ENCODE results near the gene JCHAIN.
"Not testable (repeated sequence)": the region's sequence is repeated elsewhere in the genome, so short reads cannot be mapped to it uniquely, and the experiment has no call there.

Gene JCHAIN

GRCh38 chr4:70666369-70666768 lies at the start of gene JCHAIN:
Gene JCHAIN (minus strand): TSS chr4:70666508. CDS start chr4:70666490, 18 bp downstream.
- no peak for DNase-seq

GRCh38 chr4:70715097-70715496 lies 48.8 kb upstream of the JCHAIN start:
- no peak for DNase-seq

DNA sequence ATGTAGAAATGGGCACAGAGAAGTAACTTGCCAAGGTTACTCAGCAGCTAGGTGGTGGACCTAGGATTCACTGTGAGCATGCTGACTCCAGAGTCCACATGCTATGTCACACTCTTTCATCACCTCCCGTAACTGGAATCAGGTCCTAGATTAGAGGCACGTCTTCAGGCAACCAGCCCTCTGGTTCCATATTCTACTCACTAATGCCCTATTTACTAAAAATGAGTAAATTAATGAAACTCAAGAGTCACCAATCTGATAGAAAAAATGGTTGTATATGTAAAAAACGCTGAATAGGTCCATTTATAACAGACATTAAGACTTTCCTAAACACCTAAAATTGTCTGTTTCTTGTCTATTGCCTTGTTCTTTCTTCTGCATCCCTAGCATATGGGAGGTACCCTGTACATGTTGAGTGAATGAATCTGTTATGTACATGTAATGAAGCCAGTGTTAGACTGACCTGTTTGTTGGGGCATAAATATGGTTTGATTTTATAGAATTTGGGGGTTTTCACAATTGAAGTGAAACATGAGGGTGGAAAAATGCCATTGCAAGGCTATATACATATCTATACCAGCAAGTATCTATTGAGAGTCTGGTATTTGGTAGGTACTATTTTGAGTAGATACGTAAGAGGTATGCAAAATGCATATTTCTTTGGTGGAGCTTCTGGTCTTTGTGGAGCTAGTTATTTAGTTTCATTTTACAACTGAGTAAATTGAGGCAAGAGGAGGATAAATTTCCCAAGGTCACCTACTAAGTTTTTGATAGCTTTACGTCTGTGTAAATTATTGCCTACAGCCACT lies 48.0 kb upstream of the JCHAIN start:
- DNase-seq: no peak

GRCh38 chr4:70713453-70714078 lies 47.3 kb upstream of the JCHAIN start:
- no peak for DNase-seq

DNA sequence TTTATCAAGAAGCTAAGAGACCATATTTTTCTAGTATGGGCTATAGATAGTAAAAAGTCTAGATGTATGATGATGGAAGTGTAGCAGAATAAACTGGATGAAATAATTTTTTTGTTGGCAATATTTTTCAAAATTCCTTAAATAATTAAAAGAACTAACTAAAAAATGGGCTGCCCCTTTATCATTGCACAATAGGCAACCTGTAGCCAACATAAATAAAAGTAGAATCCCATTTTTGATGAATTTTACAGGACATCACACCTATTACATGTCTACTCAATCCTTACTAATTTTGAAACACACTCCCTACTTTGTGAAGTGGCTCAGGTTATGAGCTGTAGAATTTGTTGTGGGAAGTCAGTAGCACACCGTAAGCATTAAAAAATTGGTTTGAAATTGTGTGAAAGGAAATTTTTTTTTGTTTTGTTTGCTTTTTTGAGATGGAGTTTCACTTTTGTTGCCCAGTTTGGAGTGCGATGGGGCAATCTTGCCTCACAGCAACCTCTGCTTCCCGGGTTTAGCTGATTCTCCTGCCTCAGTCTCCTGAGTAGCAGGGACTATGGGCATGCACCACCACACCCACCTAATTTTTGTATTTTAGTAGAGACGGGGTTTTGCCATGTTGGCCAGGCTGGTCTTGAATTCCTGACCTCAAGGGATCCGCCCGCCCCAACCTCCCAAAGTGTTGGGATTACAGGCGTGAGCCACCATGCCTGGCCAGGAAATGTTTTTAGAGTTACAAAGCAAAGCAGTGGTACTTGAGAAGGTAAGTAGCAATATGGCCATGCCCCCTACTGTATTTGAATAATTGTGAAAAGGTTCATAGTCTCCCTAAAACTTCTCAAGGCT lies 46.5 kb upstream of the JCHAIN start:
- no peak for DNase-seq

GRCh38 chr4:70712150-70712549 lies 45.8 kb upstream of the JCHAIN start:
- DNase-seq: no peak

GRCh38 chr4:70711599-70711998 lies 45.3 kb upstream of the JCHAIN start:
- no peak for DNase-seq

DNA sequence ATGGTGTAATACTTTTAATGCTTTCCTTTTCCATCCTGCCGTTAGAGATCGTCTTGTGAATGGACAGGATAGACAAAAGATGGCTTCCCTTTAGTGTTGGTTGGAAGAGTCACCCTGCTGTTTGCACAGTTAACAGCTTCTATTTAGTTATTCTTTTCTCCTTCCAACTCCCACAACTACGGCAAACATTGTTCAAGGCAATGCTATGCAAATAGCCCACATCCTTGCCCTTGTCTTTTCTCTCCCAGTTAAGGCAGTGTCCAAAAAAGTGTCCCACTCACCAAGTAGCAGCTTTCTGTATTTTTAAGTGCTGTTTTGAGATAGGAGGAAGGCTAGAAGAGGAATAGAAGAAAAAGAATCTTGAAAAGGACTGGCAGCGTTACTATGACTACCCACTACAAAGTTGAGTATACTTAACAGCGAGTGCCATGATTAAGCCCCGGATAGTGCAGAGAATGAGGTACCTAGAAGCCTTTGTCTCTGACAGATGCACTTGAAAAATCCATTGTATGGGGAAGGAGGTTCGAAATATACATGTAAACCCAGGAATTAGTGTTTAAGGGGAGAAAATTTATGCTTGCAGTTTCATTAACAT lies 43.4 kb upstream of the JCHAIN start:
- no peak for DNase-seq

DNA sequence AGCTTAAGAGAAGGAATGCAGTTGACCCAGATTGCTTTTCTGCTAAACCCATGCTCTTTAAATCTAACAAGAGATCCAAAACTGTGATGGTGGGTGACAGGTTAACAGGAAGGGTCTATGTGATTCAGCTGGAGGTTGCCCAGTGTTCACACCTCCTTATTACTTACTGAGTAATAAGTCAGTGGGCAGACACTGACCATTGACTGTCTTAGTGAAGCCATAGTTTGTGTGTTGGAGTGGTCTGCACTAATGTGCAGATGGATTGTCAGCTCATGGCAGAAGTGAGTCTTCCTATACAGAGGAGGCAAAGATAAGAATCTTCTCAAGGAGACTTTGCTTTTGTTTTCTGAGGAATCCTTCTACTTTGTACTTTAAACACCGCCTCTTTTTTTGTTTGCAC lies 40.2 kb upstream of the JCHAIN start:
- DNase-seq: no peak

DNA sequence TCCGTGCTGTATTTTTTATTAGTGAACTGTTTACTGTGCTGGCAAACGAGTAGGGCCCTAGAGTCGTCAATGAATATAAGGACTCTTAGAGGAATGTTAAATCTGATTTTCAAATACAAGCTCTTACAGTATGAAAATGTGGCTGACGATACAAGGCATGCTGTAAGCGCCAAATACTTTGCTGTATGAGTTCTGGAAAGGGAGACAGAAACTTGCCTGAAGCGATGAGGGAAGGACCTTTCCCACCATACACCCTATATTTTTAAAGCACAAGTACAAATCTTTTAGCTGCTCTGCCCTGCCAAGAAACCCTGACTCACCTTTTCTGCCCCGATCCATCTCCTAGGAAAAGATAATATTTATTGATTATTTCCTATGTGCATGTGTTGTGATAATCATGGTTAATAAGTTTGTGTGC lies 39.7 kb upstream of the JCHAIN start:
- DNase-seq: no peak

- peak; percentile 80 for DNase-seq
Measured at GRCh38 chr4:70705183-70706043, 39.1 kb upstream of the JCHAIN start.

DNA sequence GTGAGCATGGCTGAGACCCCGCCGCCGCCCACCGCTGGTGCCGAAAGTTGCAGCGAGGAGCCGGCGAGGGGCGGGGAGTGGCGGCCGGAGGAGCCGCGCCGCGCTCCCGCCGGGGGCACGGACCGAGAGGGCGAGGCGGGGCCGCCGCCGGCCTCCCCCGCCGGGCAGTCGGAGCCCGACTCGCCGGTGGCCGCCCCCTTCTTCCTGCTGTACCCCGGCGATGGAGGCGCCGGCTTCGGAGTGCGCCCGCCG lies 38.5 kb upstream of the JCHAIN start:
- no peak for DNase-seq

DNA sequence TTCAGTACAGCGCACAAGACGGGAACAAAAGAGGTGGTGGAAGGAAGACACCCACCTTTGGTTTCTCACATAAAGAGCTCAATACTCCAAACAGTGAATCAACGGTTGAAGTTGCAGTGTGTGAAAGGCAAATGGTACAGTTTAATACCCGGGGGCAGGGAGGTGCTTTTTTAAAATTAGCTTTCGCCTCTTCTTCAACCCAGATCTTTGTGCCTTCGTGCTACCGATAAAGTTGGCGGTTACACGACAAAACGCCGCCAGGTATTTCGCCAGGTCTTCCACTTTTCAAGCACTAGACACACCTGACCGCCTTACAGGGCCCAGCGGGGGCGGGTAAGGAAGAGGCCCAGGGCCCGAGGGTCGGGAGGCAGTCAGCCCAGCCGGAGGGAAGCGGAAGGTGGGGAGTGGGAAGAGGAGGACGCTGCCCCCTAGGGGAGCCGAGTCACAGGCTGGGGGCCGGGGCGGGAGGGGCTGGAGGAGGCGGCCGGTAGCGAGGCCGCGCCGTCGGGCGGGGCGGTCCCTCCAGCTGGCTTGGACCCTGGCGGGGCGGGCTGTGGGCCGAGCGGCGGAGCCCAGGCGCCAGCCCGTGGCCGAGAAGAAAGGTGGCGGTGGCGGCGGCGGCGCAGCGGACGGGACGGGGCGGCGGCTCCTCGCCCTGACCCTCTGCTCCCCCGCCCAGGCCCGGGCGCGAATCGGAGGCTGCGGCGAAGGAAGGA lies 38.1 kb upstream of the JCHAIN start:
- DNase-seq: peak; percentile 68

- no peak for DNase-seq
Measured at GRCh38 chr4:70703619-70704214, 37.4 kb upstream of the JCHAIN start.

GRCh38 chr4:70702592-70702991 lies 36.3 kb upstream of the JCHAIN start:
- not testable (repeated sequence) for DNase-seq

DNA sequence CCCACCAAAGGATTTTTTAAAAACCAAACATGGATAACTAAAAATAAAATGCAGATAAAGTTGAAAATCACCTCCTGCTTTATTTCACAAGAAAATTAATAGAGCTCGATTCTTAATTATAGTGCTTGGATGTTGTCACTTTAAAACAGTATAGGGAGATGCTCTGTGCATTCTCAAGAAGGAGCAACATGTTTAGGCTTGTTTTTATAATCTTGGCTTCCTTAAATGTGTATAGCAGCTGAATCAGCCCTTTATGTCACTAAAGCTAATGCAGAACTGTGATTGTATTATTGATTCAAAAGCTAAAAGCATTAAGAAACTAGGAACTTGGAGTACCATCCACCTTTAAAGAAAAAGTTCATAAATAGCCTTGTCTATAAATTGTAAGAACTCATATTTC lies 35.0 kb upstream of the JCHAIN start:
- no peak for DNase-seq

DNA sequence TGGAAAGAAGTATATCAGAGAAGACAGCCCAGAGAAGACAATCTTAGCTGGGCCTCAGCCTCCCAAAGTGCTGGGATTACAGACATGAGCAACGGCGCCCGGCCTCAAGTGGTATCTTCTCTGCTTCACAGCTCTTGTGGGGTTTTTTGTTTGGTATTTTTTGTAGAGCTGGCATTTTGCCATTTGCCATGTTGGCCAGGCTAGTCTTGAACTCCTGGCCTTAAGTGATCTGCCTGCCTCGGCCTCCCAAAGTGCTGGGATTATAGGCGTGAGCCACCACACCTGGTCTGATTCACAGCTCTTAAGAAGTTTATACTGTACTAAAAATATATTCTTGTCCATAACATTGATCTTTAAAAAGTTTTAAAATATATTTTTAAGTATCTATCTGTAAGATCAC lies 34.4 kb upstream of the JCHAIN start:
- DNase-seq: no peak

- DNase-seq: not testable (repeated sequence)
Measured at GRCh38 chr4:70698435-70698834, 32.1 kb upstream of the JCHAIN start.

DNA sequence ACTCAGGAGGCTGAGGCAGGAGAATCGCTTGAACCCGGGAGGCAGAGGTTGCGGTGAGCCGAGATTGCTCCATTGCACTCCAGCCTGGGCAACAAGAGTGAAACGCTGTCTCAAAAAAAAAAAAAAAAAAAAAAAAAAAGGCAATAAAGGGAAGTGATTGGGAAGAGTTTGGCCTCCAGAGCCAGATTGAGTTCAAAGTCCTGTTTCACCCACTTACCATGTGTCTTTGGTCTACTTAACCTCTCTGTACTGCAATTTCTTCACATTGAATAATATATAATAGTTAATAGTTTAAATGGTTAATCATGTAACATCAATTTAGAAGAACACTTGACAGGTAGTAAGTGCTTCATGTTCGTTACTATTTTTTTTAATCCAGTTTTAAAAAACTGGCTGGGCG lies 28.3 kb upstream of the JCHAIN start:
- DNase-seq: not testable (repeated sequence)

DNA sequence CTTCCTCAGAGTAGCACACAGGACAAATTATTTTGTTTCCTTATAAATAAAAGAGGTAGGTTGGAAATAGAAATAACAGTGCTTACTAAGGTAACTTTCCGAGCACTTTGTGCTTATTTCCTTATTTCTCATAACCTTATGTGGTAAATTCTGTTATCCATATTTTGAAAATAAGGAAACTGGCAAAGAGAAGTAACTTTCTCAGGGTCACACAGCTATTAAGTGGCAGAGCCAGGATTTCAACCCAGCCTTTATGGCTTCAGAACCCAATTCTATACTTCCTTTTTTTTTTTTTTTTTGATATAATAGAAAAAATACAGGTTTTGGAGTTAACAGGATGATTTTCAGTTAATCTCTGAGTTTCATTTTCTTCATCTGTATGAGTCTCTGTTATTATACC lies 25.4 kb upstream of the JCHAIN start:
- no peak for DNase-seq

DNA sequence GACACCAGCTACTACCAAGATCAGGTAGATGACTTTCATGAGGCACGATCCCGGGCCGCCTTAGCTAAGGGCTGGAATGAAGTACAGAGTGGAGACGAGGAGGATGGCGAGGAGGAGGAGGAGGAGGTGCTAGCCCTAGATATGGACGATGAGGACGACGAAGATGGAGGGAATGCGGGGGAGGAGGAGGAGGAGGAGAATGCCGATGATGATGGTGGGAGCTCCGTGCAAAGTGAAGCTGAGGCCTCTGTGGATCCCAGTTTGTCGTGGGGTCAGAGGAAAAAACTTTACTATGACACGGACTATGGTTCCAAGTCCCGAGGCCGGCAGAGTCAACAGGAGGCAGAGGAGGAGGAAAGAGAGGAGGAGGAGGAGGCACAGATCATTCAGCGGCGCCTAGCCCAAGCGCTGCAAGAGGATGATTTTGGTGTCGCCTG lies 22.5 kb upstream of the JCHAIN start:
- DNase-seq: no peak
